OCI-LY7 (cell line): ENCODE results near the gene TUBAL3. TPM values are rescaled to one million over a fixed set of nuclear protein-coding genes. Genes with fewer than 3 reads are reported as not detected.
A peak's percentile ranks its signal among the peaks of the same experiment; 100 is the strongest.
"Not testable (repeated sequence)": the region's sequence is repeated elsewhere in the genome, so short reads cannot be mapped to it uniquely, and the experiment has no call there.

Experiments
- BruUV-seq: library from RNA; stranded (reverse); fragments of 400-500 nt; replicated peaks from 2 replicates; lab custom pipeline; 2021; lab: Mats Ljungman, UMichigan
- CTCF ChIA-PET: fragments of 300-600 bp; sonication (Branson Sonifier 250); formaldehyde crosslinking; loops from one replicate; lab custom pipeline; 2022; ENCODE audit warnings: antibody characterized with exemption; ENCODE audit not compliant: unreplicated experiment; lab: Charles Lee
- POLR2A ChIA-PET: fragments of 300-600 bp; sonication (Branson Sonifier 250); formaldehyde crosslinking; loops from one replicate; lab custom pipeline; 2022; ENCODE audit warnings: antibody characterized with exemption; lab: Charles Lee
- DNase-seq: peaks from one replicate; pipeline ENCODE4 v3.0.0-alpha.2; 2015; ENCODE audit warnings: low spot score
- H2AFZ ChIP-seq: fragments of 200-600 bp; sonication (generic), shearing (Covaris generic); 2 replicates; pipeline ENCODE4 v1.6.1; 2014; ENCODE audit warnings: mild to moderate bottlenecking, antibody characterized with exemption, low read length, moderate library complexity
- H3K27ac ChIP-seq: fragments of 200-600 bp; sonication (generic); 2 replicates; pipeline ENCODE4 v1.5.1; 2014; ENCODE audit warnings: mixed run types, low read depth, mild to moderate bottlenecking, moderate library complexity, low read length, inconsistent platforms; ENCODE audit not compliant: poor library complexity, severe bottlenecking
- H3K36me3 ChIP-seq: fragments of 200-600 bp; sonication (generic); 2 replicates; pipeline ENCODE4 v1.6.1; 2014; ENCODE audit warnings: mild to moderate bottlenecking, antibody characterized with exemption, low read length, moderate library complexity, mixed read lengths; ENCODE audit not compliant: insufficient read depth
- H3K4me1 ChIP-seq: fragments of 200-600 bp; sonication (generic); 2 replicates; pipeline ENCODE4 v1.5.1; 2014; ENCODE audit warnings: mild to moderate bottlenecking, low read length; ENCODE audit not compliant: insufficient read depth, poor library complexity, severe bottlenecking
- H3K4me2 ChIP-seq: fragments of 200-600 bp; sonication (generic); 2 replicates; pipeline ENCODE4 v1.6.1; 2014; ENCODE audit warnings: mild to moderate bottlenecking, low read length
- H3K4me3 ChIP-seq: fragments of 200-600 bp; sonication (generic); 2 replicates; pipeline ENCODE4 v1.5.1; 2014; ENCODE audit warnings: mild to moderate bottlenecking, low read depth, low read length; ENCODE audit not compliant: poor library complexity, severe bottlenecking
- H3K79me2 ChIP-seq: fragments of 200-600 bp; sonication (generic); 2 replicates; pipeline ENCODE4 v1.6.1; 2016; ENCODE audit warnings: low read depth, mild to moderate bottlenecking, low read length, moderate library complexity, mixed read lengths; ENCODE audit not compliant: insufficient read depth
- H3K9me2 ChIP-seq: fragments of 200-600 bp; sonication (generic); 2 replicates; pipeline ENCODE4 v1.6.1; 2016; ENCODE audit warnings: mild to moderate bottlenecking, low read length, mixed read lengths; ENCODE audit not compliant: insufficient read depth
- H3K9me3 ChIP-seq: fragments of 200-600 bp; sonication (generic); 2 replicates; pipeline ENCODE4 v1.6.1; 2014; ENCODE audit warnings: mild to moderate bottlenecking, mixed run types, low read length, mixed read lengths
- H4K20me1 ChIP-seq: fragments of 200-600 bp; sonication (generic); 2 replicates; pipeline ENCODE4 v1.6.1; 2014; ENCODE audit warnings: mild to moderate bottlenecking, antibody characterized with exemption, low read length, moderate library complexity, mixed read lengths; ENCODE audit not compliant: insufficient read depth
- EZH2phosphoT487 ChIP-seq: fragments of 200-600 bp; sonication (generic); IDR thresholded peaks from 2 replicates; pipeline ENCODE4 v1.6.1; 2018; ENCODE audit warnings: low read depth, borderline replicate concordance, mild to moderate bottlenecking, mixed run types, antibody characterized with exemption, low read length, moderate library complexity, mixed read lengths
- intact Hi-C: fragments of 100-400 bp; cut with micrococcal nuclease; formaldehyde crosslinking; loops from one replicate; pipeline ENCODE4 v1.10.0; 2022; ENCODE audit not compliant: unreplicated experiment
- total RNA-seq, 2 experiments: library from RNA; depleted of rRNA in 1 of 2; stranded (reverse); fragments of >200 nt in 1 of 2; shearing (Covaris generic) in 1 of 2; gene quantifications; 2 replicates each; pipeline ENCODE4 v1.2.3, GENCODE V29; 2014 to 2022
- TF ChIP-seq, protein P1 (sequence below): fragments of 200-600 bp; sonication (generic); conservative IDR thresholded peaks from 2 replicates; pipeline ENCODE4 v1.5.1; 2014; ENCODE audit warnings: mild to moderate bottlenecking, antibody characterized with exemption, low read length, moderate library complexity, mixed read lengths

The TUBAL3 gene
- total RNA-seq, 2 experiments from 2014 or later = not detected

- intact Hi-C loops = no loop called here
- no peak for TF ChIP-seq EZH2phosphoT487
- TF ChIP-seq, protein P1, sequence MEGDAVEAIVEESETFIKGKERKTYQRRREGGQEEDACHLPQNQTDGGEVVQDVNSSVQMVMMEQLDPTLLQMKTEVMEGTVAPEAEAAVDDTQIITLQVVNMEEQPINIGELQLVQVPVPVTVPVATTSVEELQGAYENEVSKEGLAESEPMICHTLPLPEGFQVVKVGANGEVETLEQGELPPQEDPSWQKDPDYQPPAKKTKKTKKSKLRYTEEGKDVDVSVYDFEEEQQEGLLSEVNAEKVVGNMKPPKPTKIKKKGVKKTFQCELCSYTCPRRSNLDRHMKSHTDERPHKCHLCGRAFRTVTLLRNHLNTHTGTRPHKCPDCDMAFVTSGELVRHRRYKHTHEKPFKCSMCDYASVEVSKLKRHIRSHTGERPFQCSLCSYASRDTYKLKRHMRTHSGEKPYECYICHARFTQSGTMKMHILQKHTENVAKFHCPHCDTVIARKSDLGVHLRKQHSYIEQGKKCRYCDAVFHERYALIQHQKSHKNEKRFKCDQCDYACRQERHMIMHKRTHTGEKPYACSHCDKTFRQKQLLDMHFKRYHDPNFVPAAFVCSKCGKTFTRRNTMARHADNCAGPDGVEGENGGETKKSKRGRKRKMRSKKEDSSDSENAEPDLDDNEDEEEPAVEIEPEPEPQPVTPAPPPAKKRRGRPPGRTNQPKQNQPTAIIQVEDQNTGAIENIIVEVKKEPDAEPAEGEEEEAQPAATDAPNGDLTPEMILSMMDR = no peak
- Histone ChIP-seq H3K4me2 (peak overlapping the region; percentile 81), H3K36me3 (peaks cover 14% of the 10 kb centered on the region), H3K79me2 (peaks cover 37% of the 10 kb centered on the region; the same call in 1 of the 2 replicates), H3K9me2 (no peaks in the 10 kb centered on the region), H2AFZ (peak overlapping the region; percentile 99), H3K4me3 (peak overlapping the region; percentile 89), H3K4me1 (peaks cover 16% of the 10 kb centered on the region), H3K9me3 (peaks cover 20% of the 10 kb centered on the region), H4K20me1 (no peaks in the 10 kb centered on the region), H3K27ac (no peak overlapping the region)
- POLR2A ChIA-PET = interaction anchor here (0.6 to 1.5 kb wide), 3 partner anchors 16 to 1304 kb away, joined by 3 to 8 read pairs (median 6); no protein-coding TSS in a partner anchor
- no peak for DNase-seq
- no TSS peak for BruUV-seq
- CTCF ChIA-PET = no interaction called here
Measured at GRCh38 chr10:5411941-5412276, 7.3 kb upstream of the TUBAL3 start.

DNA sequence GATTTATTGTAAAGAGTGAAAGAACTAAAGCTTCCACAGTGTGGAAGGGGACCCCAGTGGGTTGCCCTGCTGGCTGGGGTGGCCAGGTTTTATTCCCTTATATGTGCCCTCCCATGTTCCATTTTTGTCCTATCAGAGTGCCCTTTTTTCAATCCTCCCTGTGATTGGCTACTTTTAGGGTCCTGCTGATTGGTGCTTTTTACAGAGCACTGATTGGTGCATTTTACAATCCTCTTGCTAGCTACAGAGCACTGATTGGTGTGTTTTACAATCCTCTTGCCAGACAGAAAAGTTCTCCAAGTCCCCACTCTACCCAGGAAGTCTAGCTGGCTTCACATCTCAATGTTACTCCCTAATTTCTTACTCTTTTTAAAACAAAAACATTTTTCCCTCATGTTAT lies 6.2 kb upstream of the TUBAL3 start:
- H3K27ac ChIP-seq, H3K4me3 ChIP-seq, H3K9me2 ChIP-seq, intact Hi-C loops, H3K4me2 ChIP-seq, H2AFZ ChIP-seq, BruUV-seq, DNase-seq, CTCF ChIA-PET, H3K36me3 ChIP-seq, H4K20me1 ChIP-seq: not testable (repeated sequence)
- Histone ChIP-seq H3K79me2 (peaks cover 26% of the 10 kb centered on the region; the same call in 1 of the 2 replicates), H3K4me1 (peaks cover 16% of the 10 kb centered on the region), H3K9me3 (peaks cover 29% of the 10 kb centered on the region)
- POLR2A ChIA-PET = interaction anchor here (0.7 to 1.5 kb wide), 4 partner anchors 17 to 1915 kb away, joined by 3 to 8 read pairs (median 5); no protein-coding TSS in a partner anchor

DNA sequence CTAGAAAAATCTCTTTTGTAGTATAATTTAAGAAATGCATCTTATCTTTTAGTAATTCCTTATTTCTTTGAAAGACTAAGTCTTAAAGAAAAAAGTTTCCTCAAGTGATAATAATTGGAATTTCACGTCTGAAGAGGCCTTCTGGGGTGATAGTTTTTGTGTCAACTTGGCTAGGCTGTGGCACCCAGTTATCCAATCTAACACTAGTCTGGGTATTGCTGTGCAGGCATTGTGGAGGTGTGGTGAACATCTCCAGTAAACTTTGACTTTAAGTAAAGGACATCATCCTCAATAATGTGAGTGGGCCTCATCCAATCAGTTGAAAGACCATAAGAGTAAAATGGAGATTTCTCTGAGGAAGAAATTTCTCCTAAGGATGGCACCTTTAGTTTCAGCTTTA lies 2.3 kb upstream of the TUBAL3 start:
- Histone ChIP-seq H3K9me3 (peaks cover 29% of the 10 kb centered on the region), H3K9me2 (no peaks in the 10 kb centered on the region), H3K36me3 (no peaks in the 10 kb centered on the region), H4K20me1 (no peaks in the 10 kb centered on the region), H2AFZ (no peak overlapping the region), H3K4me1 (no peaks in the 10 kb centered on the region), H3K27ac (no peak overlapping the region), H3K4me3 (no peak overlapping the region), H3K4me2 (no peak overlapping the region), H3K79me2 (no peaks in the 10 kb centered on the region)
- intact Hi-C loops = no loop called here
- no peak for DNase-seq
- CTCF ChIA-PET = no interaction called here
- BruUV-seq = no TSS peak
- TF ChIP-seq, protein P1 = no peak
- TF ChIP-seq EZH2phosphoT487 = no peak
- POLR2A ChIA-PET = interaction anchor here (0.7 kb wide), 1 partner anchor 12 kb away, joined by 6 read pairs; no protein-coding TSS in a partner anchor
